ENCODE results near the gene RBM5. TPM values are rescaled to one million over a fixed set of nuclear protein-coding genes. Genes with fewer than 3 reads are reported as not detected.

The RBM5 gene
- total RNA-seq, 1 donor from 2014 or later: 124 TPM

DNA sequence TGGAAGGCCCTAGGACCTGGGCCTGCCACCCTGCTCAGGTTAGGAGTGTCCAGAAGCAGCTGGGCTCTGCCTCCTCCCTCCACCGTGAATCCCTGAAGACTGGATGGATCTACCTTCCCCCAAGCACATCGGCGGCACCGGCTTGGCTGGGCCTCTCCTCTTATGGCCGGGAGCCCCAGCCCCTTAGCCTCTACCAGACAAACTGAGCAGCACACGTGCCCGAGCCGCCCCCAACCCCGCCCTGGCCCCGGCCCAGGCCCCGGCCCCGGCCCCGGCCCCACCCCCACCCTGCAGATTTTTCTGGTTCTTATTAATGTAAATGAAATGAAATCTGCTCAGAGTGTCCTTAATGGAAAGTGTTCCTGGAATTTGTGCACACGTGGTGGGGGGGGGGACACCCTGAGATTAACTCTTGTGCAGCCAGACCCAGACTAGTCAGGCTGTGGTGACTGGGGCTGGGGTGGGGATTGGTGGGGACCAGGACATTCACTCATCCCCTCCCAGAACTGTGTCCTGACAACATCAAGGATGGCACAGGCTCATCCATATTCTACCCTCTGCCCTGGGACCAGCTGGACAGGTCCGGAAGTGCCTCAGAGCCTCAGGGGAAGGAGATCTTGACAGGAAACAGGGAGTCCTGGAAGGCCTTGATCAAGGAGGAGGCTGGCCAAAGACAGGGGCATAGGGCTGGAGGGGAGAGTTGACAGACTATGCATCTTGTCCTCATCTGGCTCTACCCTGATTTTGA lies 35.5 kb downstream of the RBM5 start:
- FAIRE-seq (no peak), DNase-seq (ENCODE audit: low read depth) (no peak)
- Histone ChIP-seq H4K20me1 (ENCODE audit: insufficient read depth, low read length) (peaks cover 38% of the 10 kb centered on the region), H3K9ac (ENCODE audit: low read length) (no peak overlapping the region), H3K4me1 (ENCODE audit: insufficient read depth, low read length) (peaks cover 7% of the 10 kb centered on the region), H2AFZ (ENCODE audit: low read depth, low read length) (no peak overlapping the region), H3K4me2 (ENCODE audit: low read length) (no peak overlapping the region), H3K27me3 (ENCODE audit: insufficient read depth, low read length) (no peaks in the 10 kb centered on the region), H3K79me2 (ENCODE audit: insufficient read depth, low read length) (no peaks in the 10 kb centered on the region), H3K9me3 (ENCODE audit: insufficient read depth, low read depth, low read length) (no peaks in the 10 kb centered on the region), H3K4me3 (ENCODE audit: insufficient read depth, low read depth, low read length) (no peak overlapping the region), H3K36me3 (ENCODE audit: insufficient read depth, low read length) (peaks cover 6% of the 10 kb centered on the region), H3K27ac (ENCODE audit: low read depth, low read length) (no peak overlapping the region)
- Mint-ChIP-seq H3K27me3 (ENCODE audit: low read depth, unreplicated experiment) (peaks cover under 1% of the 10 kb centered on the region), H3K4me3 (ENCODE audit: unreplicated experiment) (peak overlapping the region; percentile 45), H3K9me3 (ENCODE audit: unreplicated experiment) (no peaks in the 10 kb centered on the region), H3K36me3 (ENCODE audit: low read depth, unreplicated experiment) (peaks cover 7% of the 10 kb centered on the region), H3K27ac (ENCODE audit: unreplicated experiment) (peak overlapping the region; percentile 41), H3K4me1 (ENCODE audit: low read depth, unreplicated experiment) (peaks cover 7% of the 10 kb centered on the region)
- TF ChIP-seq, protein P1, sequence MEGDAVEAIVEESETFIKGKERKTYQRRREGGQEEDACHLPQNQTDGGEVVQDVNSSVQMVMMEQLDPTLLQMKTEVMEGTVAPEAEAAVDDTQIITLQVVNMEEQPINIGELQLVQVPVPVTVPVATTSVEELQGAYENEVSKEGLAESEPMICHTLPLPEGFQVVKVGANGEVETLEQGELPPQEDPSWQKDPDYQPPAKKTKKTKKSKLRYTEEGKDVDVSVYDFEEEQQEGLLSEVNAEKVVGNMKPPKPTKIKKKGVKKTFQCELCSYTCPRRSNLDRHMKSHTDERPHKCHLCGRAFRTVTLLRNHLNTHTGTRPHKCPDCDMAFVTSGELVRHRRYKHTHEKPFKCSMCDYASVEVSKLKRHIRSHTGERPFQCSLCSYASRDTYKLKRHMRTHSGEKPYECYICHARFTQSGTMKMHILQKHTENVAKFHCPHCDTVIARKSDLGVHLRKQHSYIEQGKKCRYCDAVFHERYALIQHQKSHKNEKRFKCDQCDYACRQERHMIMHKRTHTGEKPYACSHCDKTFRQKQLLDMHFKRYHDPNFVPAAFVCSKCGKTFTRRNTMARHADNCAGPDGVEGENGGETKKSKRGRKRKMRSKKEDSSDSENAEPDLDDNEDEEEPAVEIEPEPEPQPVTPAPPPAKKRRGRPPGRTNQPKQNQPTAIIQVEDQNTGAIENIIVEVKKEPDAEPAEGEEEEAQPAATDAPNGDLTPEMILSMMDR (IDR thresholded peaks at IDR 0.05; ENCODE audit: insufficient read depth, low read depth, low read length): no peak
- TF ChIP-seq EZH2 (IDR thresholded peaks at IDR 0.05; ENCODE audit: insufficient read depth, low read length): no peak

DNA sequence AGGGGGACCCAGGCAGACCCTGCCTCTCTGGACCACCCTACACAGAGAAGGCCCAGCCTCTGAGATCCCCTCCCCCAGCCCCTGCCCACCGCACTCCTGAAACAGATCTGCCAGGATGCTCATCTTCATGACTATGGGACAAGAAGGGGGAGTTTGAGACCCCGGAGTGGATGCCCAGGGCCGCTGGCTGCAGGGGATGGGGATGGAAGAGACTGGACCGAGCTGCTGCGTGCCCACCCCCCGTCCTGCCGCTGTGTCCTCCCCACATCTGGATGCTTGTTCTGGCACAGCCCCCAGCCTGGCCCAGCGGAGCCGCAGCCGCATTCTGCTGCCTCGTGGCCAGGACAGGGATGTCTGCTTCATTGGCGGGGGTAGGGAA lies 36.1 kb downstream of the RBM5 start:
- Mint-ChIP-seq H3K4me1 (ENCODE audit: low read depth, unreplicated experiment) (peaks cover 7% of the 10 kb centered on the region), H3K36me3 (ENCODE audit: low read depth, unreplicated experiment) (peaks cover 7% of the 10 kb centered on the region), H3K27me3 (ENCODE audit: low read depth, unreplicated experiment) (peaks cover 4% of the 10 kb centered on the region), H3K27ac (ENCODE audit: unreplicated experiment) (no peak overlapping the region), H3K4me3 (ENCODE audit: unreplicated experiment) (no peak overlapping the region), H3K9me3 (ENCODE audit: unreplicated experiment) (no peaks in the 10 kb centered on the region)
- no peak overlapping the region for H3K9ac ChIP-seq (ENCODE audit: low read length)
- H3K36me3 ChIP-seq (ENCODE audit: insufficient read depth, low read length): peaks cover 5% of the 10 kb centered on the region
- H3K4me3 ChIP-seq (ENCODE audit: insufficient read depth, low read depth, low read length): no peak overlapping the region
- FAIRE-seq (no peak), DNase-seq (ENCODE audit: low read depth) (no peak)
- H2AFZ ChIP-seq (ENCODE audit: low read depth, low read length): no peak overlapping the region
- H3K9me3 ChIP-seq (ENCODE audit: insufficient read depth, low read depth, low read length): no peaks in the 10 kb centered on the region
- no peaks in the 10 kb centered on the region for H3K27me3 ChIP-seq (ENCODE audit: insufficient read depth, low read length)
- peaks cover 7% of the 10 kb centered on the region for H3K4me1 ChIP-seq (ENCODE audit: insufficient read depth, low read length)
- no peak overlapping the region for H3K4me2 ChIP-seq (ENCODE audit: low read length)
- H4K20me1 ChIP-seq (ENCODE audit: insufficient read depth, low read length): peaks cover 34% of the 10 kb centered on the region
- H3K79me2 ChIP-seq (ENCODE audit: insufficient read depth, low read length): no peaks in the 10 kb centered on the region
- TF ChIP-seq, protein P1 (IDR thresholded peaks at IDR 0.05; ENCODE audit: insufficient read depth, low read depth, low read length): no peak
- no peak for TF ChIP-seq EZH2 (IDR thresholded peaks at IDR 0.05; ENCODE audit: insufficient read depth, low read length)
- no peak overlapping the region for H3K27ac ChIP-seq (ENCODE audit: low read depth, low read length)
